NCI-H1092 (cell line): ENCODE data around the gene SHROOM2.

Experiments
- DNase-seq: peaks from one replicate; lab custom pipeline; 2025; lab: John Stamatoyannopoulos, UW

Gene SHROOM2

DNA sequence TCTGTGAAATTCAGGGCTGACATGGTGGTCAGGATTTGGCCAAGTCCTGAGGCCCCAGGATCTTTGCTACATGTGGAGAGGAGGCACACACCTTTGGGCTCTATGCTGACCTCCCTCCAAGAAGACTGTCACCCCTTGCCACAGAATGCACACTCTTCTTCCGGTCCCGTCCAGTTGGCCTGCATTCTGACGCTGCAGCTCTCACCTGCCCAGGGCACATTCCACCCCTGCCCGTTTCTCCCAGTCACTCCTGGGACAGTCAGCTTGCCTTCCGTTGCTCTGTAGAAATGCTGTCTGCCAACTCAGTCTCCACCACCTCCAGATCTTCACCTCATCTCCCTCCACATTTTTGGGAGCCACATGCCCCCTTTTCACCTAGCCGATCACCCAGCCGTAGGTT is 76.7 kb downstream of the SHROOM2 start:
- DNase-seq = no peak

- DNase-seq = no peak
Measured at GRCh38 chrX:9864011-9864410, 77.8 kb downstream of the SHROOM2 start.

- no peak for DNase-seq
Measured at GRCh38 chrX:9865804-9866472, 79.7 kb downstream of the SHROOM2 start.

- DNase-seq = no peak
Measured at GRCh38 chrX:9866633-9867032, 80.4 kb downstream of the SHROOM2 start.

- DNase-seq = no peak
Measured at GRCh38 chrX:9867226-9867625, 81.0 kb downstream of the SHROOM2 start.

DNA sequence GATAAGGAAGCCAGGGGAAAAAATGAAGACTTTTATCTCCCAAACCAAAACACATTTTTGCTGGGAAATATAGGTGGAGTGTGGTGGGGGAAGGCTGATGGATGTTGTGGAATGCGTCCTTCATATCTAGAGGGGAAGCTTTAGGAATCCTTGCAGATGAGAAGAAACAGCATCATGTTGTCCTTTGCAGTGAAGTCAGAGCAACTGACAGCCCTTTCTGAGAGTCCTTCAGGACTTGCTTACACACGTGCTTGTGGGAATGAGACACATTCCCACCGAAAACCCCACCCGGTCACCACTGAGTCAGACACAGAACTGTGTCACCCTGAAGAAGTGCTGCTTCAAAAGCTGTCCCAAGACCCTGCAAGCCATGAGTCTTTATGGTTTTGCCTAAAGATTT is 81.5 kb downstream of the SHROOM2 start:
- no peak for DNase-seq

DNA sequence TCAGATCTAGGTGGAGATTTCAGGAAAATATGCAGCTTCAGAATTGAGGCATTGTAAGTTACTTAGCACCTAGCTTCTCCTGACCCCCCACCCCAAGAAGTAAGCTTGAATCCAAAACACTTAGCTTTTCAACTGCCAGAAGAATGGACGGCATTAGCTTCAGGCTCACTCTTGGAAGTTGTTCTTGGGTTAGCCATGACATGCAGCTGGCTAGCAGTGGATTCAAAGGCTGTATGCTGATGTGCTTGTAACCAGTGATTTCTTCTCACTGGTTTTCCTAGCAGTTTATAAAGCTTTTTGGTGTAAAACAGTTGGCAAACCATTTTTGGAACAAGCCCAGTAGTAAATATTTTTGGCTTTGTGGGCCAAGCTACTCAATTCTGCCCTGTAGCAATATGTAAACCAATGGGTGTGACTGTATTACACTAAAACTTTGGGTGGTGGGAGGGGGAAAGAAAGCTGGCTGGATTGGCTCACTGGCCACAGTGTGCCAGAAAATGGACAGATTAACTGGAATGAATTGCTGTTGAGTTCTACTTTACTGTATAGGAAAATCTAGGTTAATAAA is 85.6 kb downstream of the SHROOM2 start:
- DNase-seq = no peak

DNA sequence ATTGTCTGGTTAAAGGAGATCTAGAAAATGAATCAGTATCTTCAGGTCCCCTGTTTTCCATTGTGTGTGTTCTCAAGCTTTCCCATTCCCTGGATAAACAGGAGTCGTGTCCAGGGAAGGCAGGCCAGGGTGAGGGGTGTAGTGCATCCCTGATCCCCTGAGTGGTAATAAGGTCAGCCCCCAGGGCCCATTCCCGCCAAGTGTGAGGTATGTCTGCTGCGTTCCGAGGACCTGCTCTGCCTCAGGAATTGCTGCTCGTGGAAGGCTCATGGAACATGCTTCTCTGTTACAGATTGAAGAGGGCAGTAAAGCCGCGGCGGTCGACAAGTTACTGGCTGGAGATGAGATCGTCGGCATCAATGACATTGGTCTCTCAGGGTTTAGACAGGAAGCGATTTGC is 87.1 kb downstream of the SHROOM2 start:
- DNase-seq = no peak

DNA sequence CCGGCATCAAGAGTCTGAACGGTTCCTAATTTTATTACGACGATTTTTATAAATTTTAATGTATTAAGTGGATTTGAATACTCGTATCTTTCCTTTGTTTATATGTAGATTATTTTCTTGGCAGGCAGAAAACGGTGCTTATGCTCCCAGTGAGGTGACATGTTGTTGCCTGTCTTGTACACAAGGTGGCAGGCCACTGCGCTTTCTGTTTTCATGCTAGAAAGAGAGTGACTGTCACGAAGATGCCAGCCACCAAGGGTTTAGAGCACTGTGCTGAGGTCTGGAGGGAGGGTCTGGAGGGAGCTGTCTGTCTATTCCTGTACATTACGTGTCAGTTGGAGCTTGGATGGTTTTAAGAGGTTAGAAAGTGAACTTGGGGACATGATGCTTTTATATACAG is 87.7 kb downstream of the SHROOM2 start:
- DNase-seq = peak; percentile 7

- no peak for DNase-seq
Measured at GRCh38 chrX:9874483-9874882, 88.3 kb downstream of the SHROOM2 start.

DNA sequence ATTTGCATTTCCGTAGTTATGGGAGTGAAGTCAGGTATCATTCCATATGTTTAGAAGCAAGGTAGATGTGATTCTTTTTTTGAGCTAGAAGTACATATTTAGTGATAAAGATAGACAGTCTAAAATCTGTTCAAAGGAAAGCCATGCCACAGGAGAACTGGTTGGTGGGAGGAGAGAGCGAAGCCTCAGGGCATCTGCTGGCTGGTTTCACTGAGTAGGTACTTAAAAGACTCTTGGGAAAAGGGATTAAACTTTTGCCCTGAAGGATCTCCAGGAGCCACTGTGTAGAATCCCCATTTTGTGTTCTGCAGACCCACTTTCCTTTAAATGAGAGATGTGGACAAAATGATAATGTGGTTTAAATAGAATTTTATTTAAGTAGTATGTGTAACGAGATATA is 89.6 kb downstream of the SHROOM2 start:
- no peak for DNase-seq

DNA sequence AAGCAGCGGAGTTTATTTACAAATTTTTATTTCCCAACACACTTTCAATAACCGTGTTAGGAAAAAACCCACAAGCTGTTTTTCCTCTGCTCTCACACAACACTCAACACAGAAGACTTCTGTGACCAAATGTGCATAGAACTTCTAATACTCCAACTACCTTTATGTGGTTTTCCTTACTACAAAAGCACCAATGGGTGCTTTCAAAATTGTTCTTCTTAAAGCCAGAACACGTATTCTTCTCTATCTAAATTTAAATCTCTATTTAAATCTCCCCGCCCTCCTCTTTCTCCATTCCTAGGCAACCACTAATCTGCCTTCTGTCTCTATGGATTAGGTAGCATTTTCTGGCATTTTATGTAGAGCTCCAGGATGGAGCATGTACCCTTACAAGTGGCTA is 90.0 kb downstream of the SHROOM2 start:
- no peak for DNase-seq

- DNase-seq = peak; percentile 68
Measured at GRCh38 chrX:9878146-9878820, 92.1 kb downstream of the SHROOM2 start.

- no peak for DNase-seq
Measured at GRCh38 chrX:9880237-9880636, 94.0 kb downstream of the SHROOM2 start.

- DNase-seq = no peak
Measured at GRCh38 chrX:9880870-9881269, 94.6 kb downstream of the SHROOM2 start.

- DNase-seq = no peak
Measured at GRCh38 chrX:9882669-9883446, 96.6 kb downstream of the SHROOM2 start.

DNA sequence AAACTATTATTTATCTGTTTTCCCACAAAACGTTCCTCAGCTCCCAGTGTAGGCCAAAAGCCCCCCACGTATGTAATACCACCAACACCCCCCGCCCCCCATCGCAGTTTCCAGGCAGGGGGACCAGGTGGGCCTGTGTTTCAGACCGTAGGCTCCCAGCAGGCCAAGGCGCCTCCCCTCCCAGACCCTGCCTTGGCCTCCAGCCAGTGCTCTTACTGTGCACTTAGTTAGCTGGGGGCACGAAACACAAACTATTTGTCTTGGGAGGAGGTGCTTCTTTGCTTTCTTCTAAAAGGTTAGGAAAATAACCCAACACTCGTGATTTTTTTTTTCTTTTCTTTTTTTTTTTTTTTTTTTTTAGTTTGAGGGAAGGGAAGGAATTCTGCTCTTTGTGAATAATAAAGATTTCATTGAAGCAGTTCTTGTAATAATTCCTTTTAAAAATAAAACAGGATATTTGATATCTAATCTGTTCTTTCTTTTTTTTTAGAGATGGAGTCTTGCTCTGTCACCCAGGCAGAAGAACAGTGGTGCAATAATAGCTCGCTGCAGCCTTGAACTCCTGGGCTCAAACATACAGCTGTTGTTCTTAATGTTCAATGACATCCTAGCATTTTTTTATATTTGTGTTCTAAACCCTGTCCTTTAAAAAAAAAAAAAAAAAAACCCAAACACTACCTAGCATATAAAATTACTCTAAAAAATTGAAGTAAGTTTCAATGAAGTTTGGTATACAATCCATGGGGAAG is 98.0 kb downstream of the SHROOM2 start:
- peak; percentile 2 for DNase-seq

DNA sequence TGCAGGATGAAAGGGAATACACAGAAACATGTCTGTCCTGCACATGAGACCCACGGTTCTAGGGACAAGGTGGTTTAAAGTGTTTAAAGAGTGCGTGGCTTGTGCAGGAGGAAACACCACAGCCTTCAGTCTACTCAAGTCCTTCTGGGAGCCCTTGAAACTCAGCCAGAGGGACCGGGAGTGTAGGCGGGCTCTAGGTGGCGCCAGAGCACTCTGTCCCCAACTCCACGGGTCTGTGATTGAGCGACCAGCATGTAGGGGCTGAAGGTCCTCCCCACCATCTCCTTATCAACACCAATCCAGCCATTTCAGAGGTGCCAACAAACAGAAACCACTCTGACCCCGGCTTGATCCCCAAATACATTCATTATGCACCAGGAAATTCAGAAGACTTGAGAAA is 98.9 kb downstream of the SHROOM2 start:
- peak; percentile 23 for DNase-seq

- no peak for DNase-seq
Measured at GRCh38 chrX:9887659-9888297, 101.5 kb downstream of the SHROOM2 start.

GRCh38 chrX:9888953-9889470 is 102.8 kb downstream of the SHROOM2 start:
- no peak for DNase-seq

- DNase-seq = no peak
Measured at GRCh38 chrX:9890681-9891091, 104.5 kb downstream of the SHROOM2 start.
